ENCODE data around the gene C12orf60. TPM values are rescaled to one million over a fixed set of nuclear protein-coding genes. Genes with fewer than 3 reads are reported as not detected.
A peak's percentile ranks its signal among the peaks of the same experiment; 100 is the strongest.

Gene C12orf60
- total RNA-seq, 2 donors from 2014 or later, result 2.4 to 5.1 TPM

- ATAC-seq (replicated peaks in 1 of 2) (peak; percentile 37 to 53), DNase-seq (peak; percentile 21)
- no peaks in the 10 kb centered on the region for H3K36me3 Mint-ChIP-seq (ENCODE audit: insufficient read depth in 2 of 2)
- H3K4me3 Mint-ChIP-seq, result peak overlapping the region; percentile 9 to 60
- no peak overlapping the region for H3K27ac Mint-ChIP-seq
- peaks cover 11% of the 10 kb centered on the region for H3K4me1 Mint-ChIP-seq (ENCODE audit: low read depth)
- H3K27me3 Mint-ChIP-seq (ENCODE audit: low read depth), result peaks cover 6% of the 10 kb centered on the region
- H3K9me3 Mint-ChIP-seq, result no peaks in the 10 kb centered on the region
Measured at GRCh38 chr12:14845350-14845750, 41.9 kb downstream of the C12orf60 start.

- ATAC-seq (replicated peaks in 1 of 2) (no peak), DNase-seq (no peak)
- Mint-ChIP-seq H3K27me3 (ENCODE audit: low read depth) (no peaks in the 10 kb centered on the region), H3K4me3 (no peak overlapping the region), H3K27ac (no peak overlapping the region), H3K4me1 (ENCODE audit: low read depth) (peaks cover 11% of the 10 kb centered on the region), H3K9me3 (no peaks in the 10 kb centered on the region), H3K36me3 (ENCODE audit: insufficient read depth in 2 of 2) (no peaks in the 10 kb centered on the region)
Measured at GRCh38 chr12:14846042-14846587, 42.6 kb downstream of the C12orf60 start.

GRCh38 chr12:14846876-14847580 is 43.6 kb downstream of the C12orf60 start:
- Mint-ChIP-seq H3K4me1 (ENCODE audit: low read depth) (peaks cover 11% of the 10 kb centered on the region), H3K27me3 (ENCODE audit: low read depth) (no peaks in the 10 kb centered on the region), H3K9me3 (no peaks in the 10 kb centered on the region), H3K36me3 (ENCODE audit: insufficient read depth in 2 of 2) (no peaks in the 10 kb centered on the region), H3K27ac (no peak overlapping the region), H3K4me3 (no peak overlapping the region)
- DNase-seq (no peak), ATAC-seq (replicated peaks in 1 of 2) (no peak)

GRCh38 chr12:14849661-14850060 is 46.2 kb downstream of the C12orf60 start:
- Mint-ChIP-seq H3K27ac (no peak overlapping the region), H3K9me3 (no peaks in the 10 kb centered on the region), H3K27me3 (ENCODE audit: low read depth) (no peaks in the 10 kb centered on the region), H3K36me3 (ENCODE audit: insufficient read depth in 2 of 2) (no peaks in the 10 kb centered on the region), H3K4me3 (no peak overlapping the region), H3K4me1 (ENCODE audit: low read depth) (peaks cover 11% of the 10 kb centered on the region)
- DNase-seq (no peak), ATAC-seq (replicated peaks in 1 of 2) (no peak)

- no peaks in the 10 kb centered on the region for H3K27me3 Mint-ChIP-seq (ENCODE audit: low read depth)
Measured at GRCh38 chr12:14850929-14851663, 47.6 kb downstream of the C12orf60 start.

GRCh38 chr12:14852880-14853279 is 49.4 kb downstream of the C12orf60 start:
- H3K27ac Mint-ChIP-seq, result no peak overlapping the region
- DNase-seq (no peak), ATAC-seq (replicated peaks in 1 of 2) (no peak)
- H3K27me3 Mint-ChIP-seq (ENCODE audit: low read depth), result no peaks in the 10 kb centered on the region
- H3K4me3 Mint-ChIP-seq, result no peak overlapping the region
- no peaks in the 10 kb centered on the region for H3K36me3 Mint-ChIP-seq (ENCODE audit: insufficient read depth in 2 of 2)
- H3K9me3 Mint-ChIP-seq, result peaks cover 5 to 6% of the 10 kb centered on the region in 2 donors
- no peaks in the 10 kb centered on the region for H3K4me1 Mint-ChIP-seq (ENCODE audit: low read depth)

More at GRCh38 chr12:14850929-14851663, 47.6 kb downstream of the C12orf60 start:
- DNase-seq, result no peak
- Mint-ChIP-seq H3K36me3 (ENCODE audit: insufficient read depth in 2 of 2) (no peaks in the 10 kb centered on the region), H3K9me3 (peaks cover under 1% of the 10 kb centered on the region in 2 donors), H3K4me1 (ENCODE audit: low read depth) (peaks cover 4% of the 10 kb centered on the region), H3K4me3 (no peak overlapping the region), H3K27ac (no peak overlapping the region)
- ATAC-seq (replicated peaks in 1 of 2), result no peak

GRCh38 chr12:14853961-14854360 is 50.5 kb downstream of the C12orf60 start:
- no peak overlapping the region for H3K27ac Mint-ChIP-seq
- no peaks in the 10 kb centered on the region for H3K4me1 Mint-ChIP-seq (ENCODE audit: low read depth)
- ATAC-seq (replicated peaks in 1 of 2), result no peak
- H3K9me3 Mint-ChIP-seq, result peaks cover 5 to 6% of the 10 kb centered on the region in 2 donors
- H3K4me3 Mint-ChIP-seq, result no peak overlapping the region
- H3K27me3 Mint-ChIP-seq (ENCODE audit: low read depth), result no peaks in the 10 kb centered on the region
- DNase-seq, result no peak
- H3K36me3 Mint-ChIP-seq (ENCODE audit: insufficient read depth in 2 of 2), result no peaks in the 10 kb centered on the region

GRCh38 chr12:14854586-14855183 is 51.2 kb downstream of the C12orf60 start:
- DNase-seq, result no peak
- H3K4me1 Mint-ChIP-seq (ENCODE audit: low read depth), result no peaks in the 10 kb centered on the region

GRCh38 chr12:14858513-14858912 is 55.0 kb downstream of the C12orf60 start:
- peak overlapping the region; percentile 30 for H3K27ac Mint-ChIP-seq
- peaks cover 11 to 20% of the 10 kb centered on the region in 2 donors for H3K9me3 Mint-ChIP-seq
- H3K27me3 Mint-ChIP-seq (ENCODE audit: low read depth), result no peaks in the 10 kb centered on the region
- no peak for ATAC-seq (replicated peaks in 1 of 2)
- H3K36me3 Mint-ChIP-seq (ENCODE audit: insufficient read depth in 2 of 2), result peaks cover 4 to 15% of the 10 kb centered on the region in 2 donors
- DNase-seq, result no peak
- H3K4me3 Mint-ChIP-seq, result no peak overlapping the region
- H3K4me1 Mint-ChIP-seq (ENCODE audit: low read depth), result no peaks in the 10 kb centered on the region

More at GRCh38 chr12:14854586-14855183, 51.2 kb downstream of the C12orf60 start:
- ATAC-seq (replicated peaks in 1 of 2), result no peak
- H3K27ac Mint-ChIP-seq, result no peak overlapping the region
- peaks cover 0 to under 1% of the 10 kb centered on the region in 2 donors for H3K36me3 Mint-ChIP-seq (ENCODE audit: insufficient read depth in 2 of 2)
- H3K9me3 Mint-ChIP-seq, result peaks cover 7 to 10% of the 10 kb centered on the region in 2 donors
- no peak overlapping the region for H3K4me3 Mint-ChIP-seq
- no peaks in the 10 kb centered on the region for H3K27me3 Mint-ChIP-seq (ENCODE audit: low read depth)

- DNase-seq, result no peak
- Mint-ChIP-seq H3K36me3 (ENCODE audit: insufficient read depth in 2 of 2) (peaks cover 5 to 18% of the 10 kb centered on the region in 2 donors), H3K9me3 (peaks cover 11 to 20% of the 10 kb centered on the region in 2 donors), H3K27me3 (ENCODE audit: low read depth) (no peaks in the 10 kb centered on the region), H3K4me3 (no peak overlapping the region), H3K4me1 (ENCODE audit: low read depth) (no peaks in the 10 kb centered on the region), H3K27ac (no peak overlapping the region)
- no peak for ATAC-seq (replicated peaks in 1 of 2)
Measured at GRCh38 chr12:14860490-14860889, 57.0 kb downstream of the C12orf60 start.

GRCh38 chr12:14868916-14869506 is 65.5 kb downstream of the C12orf60 start:
- H3K9me3 Mint-ChIP-seq, result peaks cover 5% of the 10 kb centered on the region in 2 donors
- ATAC-seq (replicated peaks in 1 of 2) (no peak), DNase-seq (no peak)
- no peaks in the 10 kb centered on the region for H3K27me3 Mint-ChIP-seq (ENCODE audit: low read depth)
- no peak overlapping the region for H3K4me3 Mint-ChIP-seq
- H3K36me3 Mint-ChIP-seq (ENCODE audit: insufficient read depth in 2 of 2), result peaks cover 9 to 10% of the 10 kb centered on the region in 2 donors
- H3K27ac Mint-ChIP-seq, result no peak overlapping the region
- H3K4me1 Mint-ChIP-seq (ENCODE audit: low read depth), result no peaks in the 10 kb centered on the region

- Mint-ChIP-seq H3K27ac (no peak overlapping the region), H3K4me3 (no peak overlapping the region), H3K9me3 (peaks cover 0 to 5% of the 10 kb centered on the region in 2 donors), H3K4me1 (ENCODE audit: low read depth) (no peaks in the 10 kb centered on the region), H3K27me3 (ENCODE audit: low read depth) (no peaks in the 10 kb centered on the region), H3K36me3 (ENCODE audit: insufficient read depth in 2 of 2) (peaks cover 6 to 7% of the 10 kb centered on the region in 2 donors)
- no peak for ATAC-seq (replicated peaks in 1 of 2)
- DNase-seq, result no peak
Measured at GRCh38 chr12:14871247-14871646, 67.8 kb downstream of the C12orf60 start.
